Measurements from ENCODE around the gene POP4.

POP4 gene

GRCh38 chr19:29576046-29576606, 30.0 kb upstream of the POP4 start:
- Histone ChIP-seq H3K27ac (no peak overlapping the region), H3K4me3 (no peak overlapping the region)

- Histone ChIP-seq H3K27ac (no peak overlapping the region), H3K4me3 (no peak overlapping the region)
These were observed 29.1 kb upstream of the POP4 start for GRCh38 chr19:29576761-29577648.

- no peak overlapping the region for H3K27ac ChIP-seq
- no peak overlapping the region for H3K4me3 ChIP-seq
These were observed 28.5 kb upstream of the POP4 start for GRCh38 chr19:29577649-29577963.

GRCh38 chr19:29578349-29578748, 27.7 kb upstream of the POP4 start:
- Histone ChIP-seq H3K27ac (peak overlapping the region in 1 of 21 experiments; percentile 3), H3K4me3 (no peak overlapping the region)

DNA sequence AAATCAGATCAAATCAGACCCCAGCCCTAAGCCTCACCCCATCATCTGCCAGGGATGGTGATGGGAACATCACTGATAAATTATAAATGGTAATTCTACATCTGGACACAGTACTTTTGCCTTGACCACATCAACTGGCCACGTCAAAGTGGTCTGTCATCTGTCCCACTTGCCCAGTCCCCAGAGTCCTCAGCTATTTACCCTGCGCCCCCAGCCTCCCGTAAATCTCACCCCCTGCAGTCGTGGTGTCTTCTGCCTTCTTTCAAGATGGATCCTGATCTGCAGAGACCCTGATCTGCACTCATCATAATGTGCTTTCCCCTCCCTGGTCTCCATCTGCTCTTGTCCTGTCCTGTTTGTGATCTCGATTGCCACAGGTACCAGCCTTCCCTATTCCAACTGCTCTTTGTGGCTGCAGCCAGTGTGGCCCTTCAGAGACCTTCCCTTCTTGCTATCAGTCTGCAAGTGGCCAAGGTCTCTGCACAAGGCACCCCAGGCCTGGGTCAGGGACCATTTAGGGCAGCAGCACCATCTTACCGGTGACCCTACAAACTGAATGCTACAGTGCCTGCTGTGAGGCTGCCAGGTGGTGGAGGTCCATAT, 26.7 kb upstream of the POP4 start:
- Histone ChIP-seq H3K27ac (no peak overlapping the region), H3K4me3 (no peak overlapping the region)

DNA sequence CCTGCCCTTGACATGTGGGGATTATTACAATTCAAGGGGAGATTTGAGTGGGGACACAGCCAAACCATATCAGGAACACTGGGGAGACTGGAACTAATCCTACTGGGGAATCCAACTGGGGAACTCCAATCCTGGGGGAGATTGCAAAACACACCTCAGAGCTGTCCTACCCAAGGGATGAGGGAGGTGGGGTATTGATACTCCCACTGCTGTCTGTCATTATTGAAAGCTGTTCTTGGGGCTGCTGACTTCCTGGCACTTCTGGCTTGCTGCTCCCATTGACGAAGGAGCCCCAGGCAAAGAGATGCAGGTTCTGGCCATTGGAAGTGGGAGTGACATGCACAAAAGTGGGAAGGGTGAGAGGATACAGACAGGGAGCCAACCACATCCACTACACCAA, 24.7 kb upstream of the POP4 start:
- H3K4me3 ChIP-seq = no peak overlapping the region
- H3K27ac ChIP-seq = no peak overlapping the region

- no peak overlapping the region for H3K4me3 ChIP-seq
- H3K27ac ChIP-seq = no peak overlapping the region
These were observed 22.7 kb upstream of the POP4 start for GRCh38 chr19:29583196-29583999.

- Histone ChIP-seq H3K4me3 (no peak overlapping the region), H3K27ac (peak overlapping the region in 1 of 21 experiments; percentile 22)
These were observed 19.7 kb upstream of the POP4 start for GRCh38 chr19:29586401-29586800.

GRCh38 chr19:29587059-29587458, 19.0 kb upstream of the POP4 start:
- Histone ChIP-seq H3K4me3 (no peak overlapping the region), H3K27ac (peak overlapping the region in 4 of 21 experiments; percentile 0 to 73 (median 26))

DNA sequence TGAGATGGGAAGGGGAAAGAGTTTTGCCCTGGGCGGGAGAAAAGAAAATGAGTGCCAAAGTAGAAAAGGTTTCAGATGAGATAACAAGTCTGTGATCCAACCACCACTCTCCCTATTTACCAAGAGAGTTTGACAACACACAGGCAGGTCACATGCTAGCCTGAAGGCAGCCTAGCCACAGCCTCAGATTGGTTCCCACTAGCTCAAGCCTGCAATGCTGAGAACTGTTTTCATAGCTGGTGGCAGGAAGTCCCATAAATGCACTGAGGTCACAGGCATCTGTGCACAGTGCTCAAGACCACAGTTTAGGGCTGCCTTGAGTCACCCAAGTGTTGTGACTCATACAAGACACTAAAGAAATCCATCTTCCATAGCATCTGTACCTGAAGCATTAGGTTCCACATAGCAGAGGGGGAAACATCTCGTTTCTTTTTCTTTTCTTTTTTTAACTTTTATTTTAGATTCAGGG, 18.5 kb upstream of the POP4 start:
- H3K4me3 ChIP-seq = no peak overlapping the region
- peak overlapping the region in 4 of 21 experiments; percentile 0 to 73 (median 26) for H3K27ac ChIP-seq

DNA sequence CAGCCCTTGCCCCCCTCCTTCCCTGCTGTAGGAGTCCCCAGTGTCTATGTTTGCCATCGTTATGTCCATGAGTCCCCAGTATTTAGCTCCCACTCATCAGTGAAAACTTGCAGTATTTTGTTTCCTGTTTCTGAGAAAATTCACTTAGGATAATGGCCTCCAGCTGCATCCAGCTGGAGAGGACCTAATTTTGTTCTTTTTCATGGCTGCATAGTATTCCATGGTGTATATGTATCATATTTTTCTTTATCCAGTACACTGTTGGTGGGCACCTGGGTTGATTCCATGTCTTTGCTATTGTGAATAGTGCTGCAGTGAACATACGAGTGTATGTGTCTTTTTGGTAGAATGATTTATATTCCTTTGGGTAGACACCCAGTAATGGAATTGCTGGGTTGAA, 18.0 kb upstream of the POP4 start:
- Histone ChIP-seq H3K27ac (peak overlapping the region in 1 of 21 experiments; percentile 29), H3K4me3 (no peak overlapping the region)

GRCh38 chr19:29590278-29590677, 15.8 kb upstream of the POP4 start:
- Histone ChIP-seq H3K4me3 (no peak overlapping the region), H3K27ac (no peak overlapping the region)

DNA sequence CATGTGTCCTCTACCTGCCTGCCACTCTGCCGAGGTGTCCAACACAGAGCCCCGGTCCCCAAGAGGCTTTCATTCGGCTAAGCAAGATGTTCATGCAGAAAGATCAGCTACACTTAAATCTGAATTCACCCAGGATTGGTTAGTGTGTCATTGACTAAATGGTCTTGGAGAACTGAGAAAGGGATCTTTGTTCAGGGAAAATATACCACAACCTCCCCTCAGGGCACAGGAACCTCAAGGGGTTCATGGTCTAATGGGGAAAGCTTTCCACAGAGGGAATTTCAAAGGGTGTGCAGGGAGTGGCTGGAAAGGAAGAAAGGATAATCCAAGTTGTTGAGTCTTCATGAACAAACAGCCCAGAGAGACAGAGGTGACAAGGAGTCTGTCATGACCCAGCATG, 14.4 kb upstream of the POP4 start:
- Histone ChIP-seq H3K4me3 (no peak overlapping the region), H3K27ac (no peak overlapping the region)

DNA sequence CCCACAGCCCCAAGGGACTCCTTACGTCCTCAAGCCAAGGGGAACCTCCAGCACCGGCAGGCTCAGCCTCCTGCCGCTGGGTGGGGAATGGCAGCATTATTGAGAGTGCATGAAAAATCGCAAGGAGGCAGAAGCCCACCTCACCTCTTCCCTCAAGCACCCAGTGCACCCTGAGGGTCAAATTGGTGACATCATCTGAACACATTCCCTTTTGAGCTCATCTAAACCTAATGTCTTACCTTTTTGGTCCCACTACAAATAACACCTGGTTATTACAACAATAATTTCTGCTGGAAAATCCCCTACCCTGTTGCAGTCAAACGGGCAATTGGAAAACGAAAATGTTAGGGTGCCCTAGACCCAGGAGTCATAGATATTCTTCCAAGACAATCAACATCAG, 12.2 kb upstream of the POP4 start:
- Histone ChIP-seq H3K4me3 (no peak overlapping the region), H3K27ac (no peak overlapping the region)

- no peak overlapping the region for H3K27ac ChIP-seq
- H3K4me3 ChIP-seq = no peak overlapping the region
These were observed 9.9 kb upstream of the POP4 start for GRCh38 chr19:29596080-29596727.

GRCh38 chr19:29596885-29597525, 9.1 kb upstream of the POP4 start:
- no peak overlapping the region for H3K4me3 ChIP-seq
- H3K27ac ChIP-seq = no peak overlapping the region

DNA sequence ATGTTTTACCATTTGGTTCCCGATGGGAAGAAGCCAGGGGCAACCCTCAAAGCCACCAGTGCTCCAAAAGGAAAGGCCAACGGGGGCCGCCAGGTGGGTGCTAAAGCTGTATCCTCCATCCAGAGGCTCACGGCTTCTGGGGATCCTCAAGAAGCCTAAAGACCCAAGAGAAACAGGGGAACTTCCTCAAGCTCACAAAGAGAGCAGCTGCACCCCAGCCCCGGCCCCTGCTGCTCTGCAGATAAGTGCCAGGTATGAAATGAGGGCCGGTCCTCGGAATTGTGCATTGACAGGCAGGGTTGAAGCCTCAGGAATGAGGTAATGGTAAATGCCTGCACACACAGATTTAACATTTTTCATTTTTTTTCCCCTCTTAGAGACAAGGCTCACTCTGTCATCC, 8.0 kb upstream of the POP4 start:
- H3K27ac ChIP-seq = no peak overlapping the region

GRCh38 chr19:29598496-29598895, 7.6 kb upstream of the POP4 start:
- H3K27ac ChIP-seq = no peak overlapping the region

More for the DNA sequence above, 8.0 kb upstream of the POP4 start:
- no peak overlapping the region for H3K4me3 ChIP-seq

GRCh38 chr19:29603308-29603707, 2.8 kb upstream of the POP4 start:
- Histone ChIP-seq H3K27ac (no peak overlapping the region), H3K4me3 (no peak overlapping the region)

More at GRCh38 chr19:29598496-29598895, 7.6 kb upstream of the POP4 start:
- H3K4me3 ChIP-seq = no peak overlapping the region
